GM23248 (cell line): Measurements from ENCODE around the gene ETS1. TPM values are rescaled to one million over a fixed set of nuclear protein-coding genes. Genes with fewer than 3 reads are reported as not detected.

Experiments used
- DNase-seq: peaks from one replicate; pipeline ENCODE4 v3.0.0-alpha.2; 2015
- H2AFZ ChIP-seq: fragments of 200-600 bp; sonication (generic); 2 replicates; pipeline ENCODE4 v1.6.1; 2016; ENCODE audit warnings: antibody characterized with exemption
- H3F3A ChIP-seq: fragments of 200-600 bp; sonication (generic); 2 replicates; pipeline ENCODE4 v1.6.1; 2016; ENCODE audit warnings: mild to moderate bottlenecking, antibody characterized with exemption, mixed run types; ENCODE audit not compliant: insufficient read depth
- H3K27ac ChIP-seq: fragments of 200-600 bp; sonication (generic); 2 replicates; pipeline ENCODE4 v1.5.1; 2016; ENCODE audit warnings: mild to moderate bottlenecking
- H3K27me3 ChIP-seq: fragments of 200-600 bp; sonication (generic); replicated peaks from 2 replicates; pipeline ENCODE4 v1.6.1; 2016; ENCODE audit warnings: mild to moderate bottlenecking; ENCODE audit not compliant: insufficient read depth
- H3K36me3 ChIP-seq: fragments of 200-600 bp; sonication (generic); 2 replicates; pipeline ENCODE4 v1.6.1; 2016; ENCODE audit warnings: low read depth, mild to moderate bottlenecking
- H3K4me1 ChIP-seq: fragments of 200-600 bp; sonication (generic); 2 replicates; pipeline ENCODE4 v1.6.1; 2016; ENCODE audit warnings: mild to moderate bottlenecking; ENCODE audit not compliant: insufficient read depth
- H3K4me2 ChIP-seq: fragments of 200-600 bp; sonication (generic); one replicate; pipeline ENCODE4 v1.6.1; 2016; ENCODE audit warnings: mild to moderate bottlenecking; ENCODE audit not compliant: unreplicated experiment
- H3K4me3 ChIP-seq: fragments of 200-600 bp; sonication (generic); 2 replicates; pipeline ENCODE4 v1.5.1; 2016; ENCODE audit warnings: mild to moderate bottlenecking
- H3K79me2 ChIP-seq: fragments of 200-600 bp; sonication (generic); 2 replicates; pipeline ENCODE4 v1.6.1; 2016; ENCODE audit warnings: mild to moderate bottlenecking; ENCODE audit not compliant: insufficient read depth
- H3K9ac ChIP-seq: fragments of 200-600 bp; sonication (generic); 2 replicates; pipeline ENCODE4 v1.6.1; 2016; ENCODE audit warnings: mild to moderate bottlenecking
- H3K9me2 ChIP-seq: fragments of 200-600 bp; sonication (generic); 2 replicates; pipeline ENCODE4 v1.6.1; 2016; ENCODE audit warnings: mixed run types, mild to moderate bottlenecking, moderate library complexity; ENCODE audit not compliant: insufficient read depth
- H3K9me3 ChIP-seq: fragments of 200-600 bp; sonication (generic); one replicate; pipeline ENCODE4 v1.6.1; 2017; ENCODE audit warnings: low read depth
- H4K20me1 ChIP-seq: fragments of 200-600 bp; sonication (generic); 2 replicates; pipeline ENCODE4 v1.6.0; 2016; ENCODE audit not compliant: insufficient read depth
- EZH2 ChIP-seq: fragments of 200-600 bp; sonication (generic); IDR thresholded peaks from 2 replicates; pipeline ENCODE4 v1.6.1; 2018; ENCODE audit warnings: antibody characterized with exemption, mild to moderate bottlenecking; ENCODE audit not compliant: insufficient read depth, poor library complexity, severe bottlenecking
- EZH2phosphoT487 ChIP-seq: fragments of 200-600 bp; sonication (generic); IDR thresholded peaks from 2 replicates; pipeline ENCODE4 v1.6.1; 2018; ENCODE audit warnings: antibody characterized with exemption, moderate library complexity, mild to moderate bottlenecking, low read depth; ENCODE audit not compliant: insufficient read depth
- WGBS, 2 experiments: methylation state at CpG; one replicate each; pipeline ENCODE4 v1.1.6; 2015 to 2017; ENCODE audit warnings: low lambda C conversion rate in 2 of 2, low coverage in 1 of 2; ENCODE audit errors: missing lambda C conversion rate in 2 of 2; 5-methylcytosine and 5-hydroxymethylcytosine counted together
- in situ Hi-C: fragments of 300-500 bp; cut with MboI; formaldehyde crosslinking; loops from 2 replicates; pipeline ENCODE4 v1.15.0; 2020
- polyA plus RNA-seq: library from polyadenylated mRNA; unstranded; fragments of >200 nt; fragmentation: Nextera tagmentation; extraction: Ambion mirVana; gene quantifications from 2 replicates; pipeline ENCODE4 v1.2.1, GENCODE V29; 2016
- total RNA-seq: library from RNA; depleted of rRNA; stranded (reverse); fragments of >200 nt; shearing (Covaris generic); gene quantifications from 2 replicates; pipeline ENCODE4 v1.2.3, GENCODE V29; 2014

ETS1 gene
- total and polyA plus RNA-seq, 2 experiments from 2014 or later: 19.9 to 61.0 TPM

GRCh38 chr11:128590587-128590986 lies 3.2 kb upstream of the ETS1 start:
- Histone ChIP-seq H3K4me2 (no peak overlapping the region), H4K20me1 (no peaks in the 10 kb centered on the region), H3K9me3 (no peaks in the 10 kb centered on the region), H3K4me1 (peaks cover 12% of the 10 kb centered on the region), H3K4me3 (no peak overlapping the region), H3K27me3 (no peaks in the 10 kb centered on the region), H3K9ac (no peak overlapping the region), H3K79me2 (no peaks in the 10 kb centered on the region), H3K36me3 (no peaks in the 10 kb centered on the region), H3F3A (peaks cover 5% of the 10 kb centered on the region; the same call in 1 of the 2 replicates), H3K27ac (no peak overlapping the region), H2AFZ (no peak overlapping the region), H3K9me2 (no peaks in the 10 kb centered on the region)
- TF ChIP-seq EZH2phosphoT487 (no peak), EZH2 (no peak)
- no peak for DNase-seq
- 73 to 81% methylated on average over 4 of the region's 4 CpGs for WGBS, 2 experiments
- in situ Hi-C loops: no loop called here

- no peak overlapping the region for H3K9ac ChIP-seq
- H3K36me3 ChIP-seq: no peaks in the 10 kb centered on the region
- TF ChIP-seq EZH2phosphoT487: no peak
- TF ChIP-seq EZH2: no peak
- H3F3A ChIP-seq: no peaks in the 10 kb centered on the region
- H3K9me3 ChIP-seq: no peaks in the 10 kb centered on the region
- H3K9me2 ChIP-seq: no peaks in the 10 kb centered on the region
- no peak overlapping the region for H3K27ac ChIP-seq
- H4K20me1 ChIP-seq: no peaks in the 10 kb centered on the region
- no peaks in the 10 kb centered on the region for H3K79me2 ChIP-seq
- H3K4me3 ChIP-seq: no peak overlapping the region
- no peaks in the 10 kb centered on the region for H3K27me3 ChIP-seq
- 59 to 79% methylated on average over 1 of the region's 1 CpG for WGBS, 2 experiments
- no peak overlapping the region for H3K4me2 ChIP-seq
- H3K4me1 ChIP-seq: peaks cover 6% of the 10 kb centered on the region; the same call in 1 of the 2 replicates
- no peak overlapping the region for H2AFZ ChIP-seq
- DNase-seq: no peak
- in situ Hi-C loops: no loop called here
These were observed 2.6 kb upstream of the ETS1 start for GRCh38 chr11:128589998-128590397.

GRCh38 chr11:128588093-128588492 lies 735 bp upstream of the ETS1 start:
- H3K9me2 ChIP-seq: no peaks in the 10 kb centered on the region
- H2AFZ ChIP-seq: no peak overlapping the region
- H3K79me2 ChIP-seq: no peaks in the 10 kb centered on the region
- 48 to 50% methylated on average over 1 of the region's 1 CpG for WGBS, 2 experiments
- H3K4me3 ChIP-seq: no peak overlapping the region
- H3K27me3 ChIP-seq: no peaks in the 10 kb centered on the region
- no peaks in the 10 kb centered on the region for H3K36me3 ChIP-seq
- no peaks in the 10 kb centered on the region for H3F3A ChIP-seq
- peaks cover 9% of the 10 kb centered on the region for H3K4me1 ChIP-seq
- TF ChIP-seq EZH2 (no peak), EZH2phosphoT487 (no peak)
- H4K20me1 ChIP-seq: no peaks in the 10 kb centered on the region
- no peak overlapping the region for H3K4me2 ChIP-seq
- H3K9ac ChIP-seq: no peak overlapping the region
- DNase-seq: peak; percentile 30
- no peaks in the 10 kb centered on the region for H3K9me3 ChIP-seq
- in situ Hi-C loops: no loop called here
- H3K27ac ChIP-seq: no peak overlapping the region

- H3K4me2 ChIP-seq: no peak overlapping the region
- 89 to 90% methylated on average over 7 of the region's 7 CpGs for WGBS, 2 experiments
These were observed 669 bp downstream of the ETS1 start for GRCh38 chr11:128586689-128587088.

More at GRCh38 chr11:128586689-128587088, 669 bp downstream of the ETS1 start:
- Histone ChIP-seq H3K4me1 (peaks cover 21% of the 10 kb centered on the region), H3K9me2 (no peaks in the 10 kb centered on the region), H3K27ac (no peak overlapping the region), H3K27me3 (no peaks in the 10 kb centered on the region), H3K9me3 (no peaks in the 10 kb centered on the region), H2AFZ (no peak overlapping the region), H3K9ac (no peak overlapping the region), H3K36me3 (no peaks in the 10 kb centered on the region), H3F3A (peaks cover 11% of the 10 kb centered on the region), H4K20me1 (no peaks in the 10 kb centered on the region), H3K79me2 (no peaks in the 10 kb centered on the region), H3K4me3 (no peak overlapping the region)
- in situ Hi-C loops: no loop called here
- DNase-seq: no peak
- TF ChIP-seq EZH2phosphoT487: no peak
- TF ChIP-seq EZH2: no peak
